A549 (cell line): ENCODE data around the gene TRIOBP. TPM values are rescaled to one million over a fixed set of nuclear protein-coding genes. Genes with fewer than 3 reads are reported as not detected.

Source experiments
- ATAC-seq, 2 experiments: fragments of 200-7000 bp in 1 of 2; fragments of >200 bp in 1 of 2; cut with Nextera tagmentation in 1 of 2; cut with Tn5 transposase in 1 of 2; 3 replicates each; pipeline versions ENCODE4 v1.8.0 to v1.9.1; 2018 to 2020; ENCODE audit warnings: mild to moderate bottlenecking in 1 of 2, moderate library complexity in 1 of 2
- CTCF ChIA-PET: fragments of 300-600 bp; sonication (Branson Sonifier 250); formaldehyde crosslinking; extraction: SDS; loops from one replicate; lab custom pipeline; 2021; ENCODE audit warnings: antibody characterized with exemption, inconsistent platforms; lab: Yijun Ruan, JAX
- POLR2A ChIA-PET: fragments of 350-600 bp; formaldehyde crosslinking; extraction: SDS; loops from one replicate; lab custom pipeline; 2021; ENCODE audit warnings: antibody characterized with exemption, inconsistent platforms; lab: Yijun Ruan, JAX
- DNase-seq, 2 experiments: peaks; one replicate each; pipeline versions ENCODE4 v3.0.0 to v3.0.0-alpha.2; 2011 to 2016; ENCODE audit warnings: low read depth in 1 of 2, low spot score in 1 of 2
- FAIRE-seq: peaks from 2 replicates; lab custom pipeline; 2011; peaks lifted over from hg19 to GRCh38; lab: Jason Lieb, UNC
- H3K27ac ChIP-seq, 2 experiments: fragments of >200 bp; sonication (Bioruptor Twin); formaldehyde crosslinking; 3 replicates each; pipeline ENCODE4 v1.5.1; 2016 to 2017
- H3K4me1 ChIP-seq: fragments of >200 bp; sonication (Bioruptor Twin); formaldehyde crosslinking; 3 replicates; pipeline ENCODE4 v1.6.1; 2016
- H3K4me2 ChIP-seq: fragments of >200 bp; sonication (Bioruptor Twin); formaldehyde crosslinking; 3 replicates; pipeline ENCODE4 v1.6.1; 2016
- H3K4me3 ChIP-seq: fragments of >200 bp; sonication (Bioruptor Twin); formaldehyde crosslinking; 3 replicates; pipeline ENCODE4 v1.5.1; 2016
- H3K9me3 ChIP-seq: fragments of >200 bp; sonication (Bioruptor Twin); formaldehyde crosslinking; 3 replicates; pipeline ENCODE4 v1.6.1; 2016
- CEBPB ChIP-seq, 2 experiments: fragments of >200 bp in 1 of 2; sonication (Bioruptor Twin) in 1 of 2; formaldehyde crosslinking in 1 of 2; IDR thresholded peaks; 2 replicates each; pipeline ENCODE4 v1.6.1; 2012 to 2016
- ESRRA ChIP-seq: fragments of 150-350 bp; IDR thresholded peaks from 2 replicates; pipeline ENCODE4 v1.6.1; 2014; ENCODE audit warnings: mild to moderate bottlenecking, low read length, borderline replicate concordance
- FOSB ChIP-seq: fragments of 250-450 bp; sonication (Bioruptor Pico); IDR thresholded peaks from 2 replicates; pipeline ENCODE4 v1.5.0; 2020; ENCODE audit warnings: mild to moderate bottlenecking, moderate library complexity
- FOSL2 ChIP-seq, 2 experiments: fragments of 450-650 bp in 1 of 2; fragments of >200 bp in 1 of 2; sonication (Bioruptor Twin) in 1 of 2; formaldehyde crosslinking; IDR thresholded peaks; 2 replicates each; pipeline versions ENCODE4 v1.5.0 to v1.6.1; 2016 to 2020; ENCODE audit warnings: mild to moderate bottlenecking in 1 of 2, moderate library complexity in 1 of 2
- HEYL ChIP-seq: fragments of 250-450 bp; sonication (Bioruptor Pico); IDR thresholded peaks from 2 replicates; pipeline ENCODE4 v1.8.0; 2021; ENCODE audit warnings: mild to moderate bottlenecking, moderate library complexity
- JUN ChIP-seq, 2 experiments: fragments of >200 bp; sonication (Bioruptor Twin); formaldehyde crosslinking; IDR thresholded peaks; 2 replicates in 1 of 2; 3 replicates in 1 of 2; pipeline ENCODE4 v1.6.1; 2016 to 2017
- KDM1A ChIP-seq: fragments of 200-600 bp; sonication (generic); IDR thresholded peaks from 2 replicates; pipeline ENCODE4 v1.6.1; 2016; ENCODE audit warnings: low read depth, mild to moderate bottlenecking
- MAFK ChIP-seq: fragments of 450-650 bp; IDR thresholded peaks from 2 replicates; pipeline ENCODE4 v1.6.1; 2014; ENCODE audit not compliant: partially characterized antibody
- NR3C1 ChIP-seq: fragments of >200 bp; sonication (Bioruptor Twin); formaldehyde crosslinking; IDR thresholded peaks from 3 replicates; pipeline ENCODE4 v1.6.1; 2017
- POLR2AphosphoS2 ChIP-seq: conservative IDR thresholded peaks from 2 replicates; pipeline ENCODE4 v1.6.1; 2012; ENCODE audit warnings: low read length, improper control_type of control experiment, inconsistent platforms
- RAD21 ChIP-seq, 2 experiments: fragments of >200 bp in 1 of 2; sonication (Bioruptor Twin) in 1 of 2; formaldehyde crosslinking in 1 of 2; IDR thresholded peaks in 1 of 2; conservative IDR thresholded peaks in 1 of 2; 2 replicates in 1 of 2; 3 replicates in 1 of 2; pipeline ENCODE4 v1.6.1; 2012 to 2018; ENCODE audit warnings: inconsistent platforms in 1 of 2
- RFX5 ChIP-seq: fragments of 450-650 bp; IDR thresholded peaks from 2 replicates; pipeline ENCODE4 v1.7.1; 2014; ENCODE audit warnings: antibody characterized with exemption, mild to moderate bottlenecking, moderate library complexity
- RNF2 ChIP-seq: fragments of 200-600 bp; sonication (generic); IDR thresholded peaks from 2 replicates; pipeline ENCODE4 v1.6.1; 2016; ENCODE audit warnings: low read depth, mild to moderate bottlenecking, antibody characterized with exemption, moderate library complexity, borderline replicate concordance
- SREBF2 ChIP-seq: fragments of 450-650 bp; IDR thresholded peaks from 2 replicates; pipeline ENCODE4 v1.6.1; 2014; ENCODE audit warnings: mild to moderate bottlenecking, moderate library complexity
- TFCP2L1 ChIP-seq: fragments of 250-450 bp; sonication (Bioruptor Pico); IDR thresholded peaks from 2 replicates; pipeline ENCODE4 v1.5.0; 2021; ENCODE audit warnings: mild to moderate bottlenecking
- TP53 ChIP-seq: fragments of 250-450 bp; sonication (Bioruptor Pico); IDR thresholded peaks from 2 replicates; pipeline ENCODE4 v1.5.0; 2021; ENCODE audit warnings: mild to moderate bottlenecking, moderate library complexity
- ZSCAN20 ChIP-seq: fragments of 250-450 bp; sonication (Bioruptor Pico); IDR thresholded peaks from 2 replicates; pipeline ENCODE4 v1.8.0; 2022; ENCODE audit warnings: mild to moderate bottlenecking, moderate library complexity
- WGBS: methylation state at CpG from one replicate; pipeline ENCODE4 v1.1.6; 2017; ENCODE audit errors: missing lambda C conversion rate; 5-methylcytosine and 5-hydroxymethylcytosine counted together
- polyA plus RNA-seq, 4 experiments: library from polyadenylated mRNA; depleted of rRNA in 3 of 4; stranded (reverse); fragments of >200 nt; fragmentation: RNase III in 1 of 4; extraction: RNeasy Plus Mini Kit Qiagen cat#74134 plus additional on column Dnase treatment in 1 of 4; gene quantifications; 2 replicates in 3 of 4; 3 replicates in 1 of 4; pipeline ENCODE4 v1.2.3, GENCODE V29; 2011 to 2017
- TF ChIP-seq, protein P1 (sequence below): fragments of >200 bp; sonication (Bioruptor Twin); formaldehyde crosslinking; IDR thresholded peaks from 3 replicates; pipeline ENCODE4 v1.6.1; 2016
- TF ChIP-seq, protein P2 (sequence below): fragments of 250-450 bp; sonication (Bioruptor Pico); IDR thresholded peaks from 2 replicates; pipeline ENCODE4 v1.5.0; 2021; ENCODE audit warnings: mild to moderate bottlenecking, moderate library complexity, borderline replicate concordance
- TF ChIP-seq, protein P3 (sequence below): fragments of 450-650 bp; IDR thresholded peaks from 2 replicates; pipeline ENCODE4 v1.6.1; 2014; ENCODE audit warnings: antibody characterized with exemption
- TF ChIP-seq, protein P4 (sequence below): IDR thresholded peaks from 2 replicates; pipeline ENCODE4 v1.6.1; 2012
- TF ChIP-seq, protein P5 (sequence below): IDR thresholded peaks from 2 replicates; pipeline ENCODE4 v1.6.1; 2012

TRIOBP gene
- polyA plus RNA-seq, 2 of the 4 experiments (the other 2 are of a cell fraction) = 15.7 to 26.0 TPM

DNA sequence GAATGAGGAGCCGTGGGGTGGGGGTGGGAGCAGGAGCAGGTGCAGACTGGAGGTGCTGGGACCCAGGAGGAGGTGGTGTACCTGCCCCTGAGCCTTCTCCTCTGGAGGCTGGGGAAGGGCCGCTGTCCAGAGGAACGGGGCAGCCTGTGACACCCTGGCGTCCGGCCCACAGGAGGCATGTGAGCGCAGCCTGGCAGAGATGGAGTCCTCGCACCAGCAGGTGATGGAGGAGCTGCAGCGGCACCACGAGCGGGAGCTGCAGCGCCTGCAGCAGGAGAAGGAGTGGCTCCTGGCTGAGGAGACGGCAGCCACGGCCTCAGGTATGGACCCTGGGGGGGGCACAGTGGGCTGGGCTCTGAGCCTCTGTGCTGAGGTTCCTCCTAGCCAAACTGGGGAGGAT is 68.7 kb downstream of the TRIOBP start (continued):
- TF ChIP-seq ESRRA (no peak), RNF2 (no peak), FOSL2 (IDR thresholded peaks at IDR 0.05) (no peak), FOSL2 (CRISPR knock-in tag; IDR thresholded peaks at IDR 0.05) (no peak)
- TF ChIP-seq, protein P1, sequence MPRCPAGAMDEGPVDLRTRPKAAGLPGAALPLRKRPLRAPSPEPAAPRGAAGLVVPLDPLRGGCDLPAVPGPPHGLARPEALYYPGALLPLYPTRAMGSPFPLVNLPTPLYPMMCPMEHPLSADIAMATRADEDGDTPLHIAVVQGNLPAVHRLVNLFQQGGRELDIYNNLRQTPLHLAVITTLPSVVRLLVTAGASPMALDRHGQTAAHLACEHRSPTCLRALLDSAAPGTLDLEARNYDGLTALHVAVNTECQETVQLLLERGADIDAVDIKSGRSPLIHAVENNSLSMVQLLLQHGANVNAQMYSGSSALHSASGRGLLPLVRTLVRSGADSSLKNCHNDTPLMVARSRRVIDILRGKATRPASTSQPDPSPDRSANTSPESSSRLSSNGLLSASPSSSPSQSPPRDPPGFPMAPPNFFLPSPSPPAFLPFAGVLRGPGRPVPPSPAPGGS = no peak

DNA sequence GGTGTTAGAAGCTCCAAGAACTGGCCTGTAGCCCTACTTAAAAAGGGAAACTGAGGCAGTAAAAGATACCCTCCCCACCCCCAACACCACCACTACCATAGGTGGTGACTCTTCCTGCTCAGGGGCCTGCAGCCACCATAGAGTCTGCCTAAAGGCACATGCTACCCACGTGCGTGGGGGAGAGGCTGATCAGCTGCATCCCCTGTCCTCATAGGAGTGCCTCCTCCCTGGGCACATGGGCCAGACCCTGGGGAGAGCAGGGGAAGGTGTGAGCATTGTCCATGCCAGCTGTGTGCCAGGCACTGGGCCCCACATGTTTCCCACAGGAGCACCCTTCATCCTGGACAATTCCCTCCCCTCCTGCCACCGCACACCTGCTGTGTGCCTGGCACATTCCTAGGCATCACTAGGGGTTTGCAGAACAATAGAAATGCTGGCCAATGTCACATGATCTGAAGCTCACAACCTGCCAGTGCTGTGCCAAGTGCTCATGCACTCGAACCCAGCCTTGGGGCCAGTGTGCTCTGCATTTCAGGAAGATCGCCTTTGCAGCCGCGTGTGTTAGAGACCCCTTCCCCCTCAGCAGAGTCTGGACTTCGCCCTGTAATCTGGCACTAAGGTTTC is 69.2 kb downstream of the TRIOBP start:
- POLR2A ChIA-PET = no interaction called here
- DNase-seq = no peak
- no peaks in the 10 kb centered on the region for H3K9me3 ChIP-seq
- no peak overlapping the region for H3K27ac ChIP-seq
- H3K4me3 ChIP-seq = no peak overlapping the region
- TF ChIP-seq FOSB (CRISPR knock-in tag) = no peak
- TF ChIP-seq, protein P2, sequence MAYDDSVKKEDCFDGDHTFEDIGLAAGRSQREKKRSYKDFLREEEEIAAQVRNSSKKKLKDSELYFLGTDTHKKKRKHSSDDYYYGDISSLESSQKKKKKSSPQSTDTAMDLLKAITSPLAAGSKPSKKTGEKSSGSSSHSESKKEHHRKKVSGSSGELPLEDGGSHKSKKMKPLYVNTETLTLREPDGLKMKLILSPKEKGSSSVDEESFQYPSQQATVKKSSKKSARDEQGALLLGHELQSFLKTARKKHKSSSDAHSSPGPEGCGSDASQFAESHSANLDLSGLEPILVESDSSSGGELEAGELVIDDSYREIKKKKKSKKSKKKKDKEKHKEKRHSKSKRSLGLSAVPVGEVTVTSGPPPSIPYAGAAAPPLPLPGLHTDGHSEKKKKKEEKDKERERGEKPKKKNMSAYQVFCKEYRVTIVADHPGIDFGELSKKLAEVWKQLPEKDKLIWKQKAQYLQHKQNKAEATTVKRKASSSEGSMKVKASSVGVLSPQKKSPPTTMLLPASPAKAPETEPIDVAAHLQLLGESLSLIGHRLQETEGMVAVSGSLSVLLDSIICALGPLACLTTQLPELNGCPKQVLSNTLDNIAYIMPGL (CRISPR knock-in tag) = no peak
- TF ChIP-seq KDM1A = no peak
- no peak for TF ChIP-seq ESRRA
- no peak for TF ChIP-seq RAD21 (conservative IDR thresholded peaks at IDR 0.05 in 1 of 2, IDR thresholded peaks at IDR 0.05 in 1 of 2)
- TF ChIP-seq CEBPB (IDR thresholded peaks at IDR 0.05) = no peak
- TF ChIP-seq ZSCAN20 = no peak
- no peak for TF ChIP-seq NR3C1
- TF ChIP-seq, protein P3, sequence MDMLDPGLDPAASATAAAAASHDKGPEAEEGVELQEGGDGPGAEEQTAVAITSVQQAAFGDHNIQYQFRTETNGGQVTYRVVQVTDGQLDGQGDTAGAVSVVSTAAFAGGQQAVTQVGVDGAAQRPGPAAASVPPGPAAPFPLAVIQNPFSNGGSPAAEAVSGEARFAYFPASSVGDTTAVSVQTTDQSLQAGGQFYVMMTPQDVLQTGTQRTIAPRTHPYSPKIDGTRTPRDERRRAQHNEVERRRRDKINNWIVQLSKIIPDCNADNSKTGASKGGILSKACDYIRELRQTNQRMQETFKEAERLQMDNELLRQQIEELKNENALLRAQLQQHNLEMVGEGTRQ = no peak
- TF ChIP-seq TFCP2L1 (CRISPR knock-in tag) = no peak
- TF ChIP-seq, protein P4, sequence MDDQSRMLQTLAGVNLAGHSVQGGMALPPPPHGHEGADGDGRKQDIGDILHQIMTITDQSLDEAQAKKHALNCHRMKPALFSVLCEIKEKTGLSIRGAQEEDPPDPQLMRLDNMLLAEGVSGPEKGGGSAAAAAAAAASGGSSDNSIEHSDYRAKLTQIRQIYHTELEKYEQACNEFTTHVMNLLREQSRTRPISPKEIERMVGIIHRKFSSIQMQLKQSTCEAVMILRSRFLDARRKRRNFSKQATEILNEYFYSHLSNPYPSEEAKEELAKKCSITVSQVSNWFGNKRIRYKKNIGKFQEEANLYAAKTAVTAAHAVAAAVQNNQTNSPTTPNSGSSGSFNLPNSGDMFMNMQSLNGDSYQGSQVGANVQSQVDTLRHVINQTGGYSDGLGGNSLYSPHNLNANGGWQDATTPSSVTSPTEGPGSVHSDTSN = no peak
- TF ChIP-seq JUN (IDR thresholded peaks at IDR 0.05) = no peak
- TF ChIP-seq POLR2AphosphoS2 = no peak
- TF ChIP-seq, protein P5, sequence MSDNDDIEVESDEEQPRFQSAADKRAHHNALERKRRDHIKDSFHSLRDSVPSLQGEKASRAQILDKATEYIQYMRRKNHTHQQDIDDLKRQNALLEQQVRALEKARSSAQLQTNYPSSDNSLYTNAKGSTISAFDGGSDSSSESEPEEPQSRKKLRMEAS = no peak
- no peak for TF ChIP-seq SREBF2
- no peak for TF ChIP-seq RFX5
- no peak for TF ChIP-seq MAFK
- no peak for TF ChIP-seq HEYL
- TF ChIP-seq TP53 (CRISPR knock-in tag) = no peak
- H3K4me2 ChIP-seq = no peak overlapping the region
- WGBS = 93% methylated on average over 7 of the region's 8 CpGs
- FAIRE-seq = no peak
- H3K4me1 ChIP-seq = peaks cover 20% of the 10 kb centered on the region
- no peak for ATAC-seq
- CTCF ChIA-PET = interaction anchor here (1.4 to 2.5 kb wide), 2 partner anchors 17 to 123 kb away, joined by 3 to 6 read pairs; no protein-coding TSS in a partner anchor
